Mesenchymal stem cell (in vitro differentiated cells and primary cell): ENCODE measurements around the gene KIF4B.
"Not testable (repeated sequence)": the region's sequence is repeated elsewhere in the genome, so short reads cannot be mapped to it uniquely, and the experiment has no call there.

Source experiments
- DNase-seq: peaks from one replicate; pipeline ENCODE4 v3.0.0-alpha.2; 2013
- H2AFZ ChIP-seq: one replicate; pipeline ENCODE4 v1.6.1; 2013; ENCODE audit warnings: low read depth, mild to moderate bottlenecking, control low read depth, inconsistent platforms, low read length, moderate library complexity
- H2AK5ac ChIP-seq: 2 replicates; pipeline ENCODE4 v1.6.1; 2013; ENCODE audit warnings: low read length, moderate library complexity, mild to moderate bottlenecking, inconsistent platforms; ENCODE audit not compliant: severe bottlenecking
- H2BK120ac ChIP-seq: one replicate; pipeline ENCODE4 v1.6.1; 2013; ENCODE audit warnings: low read depth, mild to moderate bottlenecking, inconsistent platforms, low read length, moderate library complexity
- H2BK12ac ChIP-seq, 2 experiments: one replicate each; pipeline ENCODE4 v1.6.1; 2013; ENCODE audit warnings: inconsistent platforms in 2 of 2, low read length in 2 of 2, mild to moderate bottlenecking in 2 of 2, moderate library complexity in 2 of 2, control low read depth in 1 of 2
- H2BK15ac ChIP-seq: one replicate; pipeline ENCODE4 v1.6.1; 2013; ENCODE audit warnings: mild to moderate bottlenecking, low read depth, inconsistent platforms; ENCODE audit not compliant: poor library complexity, severe bottlenecking
- H2BK5ac ChIP-seq: 2 replicates; pipeline ENCODE4 v1.6.1; 2013; ENCODE audit warnings: low read depth, mild to moderate bottlenecking, low read length, control low read depth, inconsistent platforms; ENCODE audit not compliant: poor library complexity, severe bottlenecking
- H3K14ac ChIP-seq, 2 experiments: one replicate each; pipeline ENCODE4 v1.6.1; 2013; ENCODE audit warnings: inconsistent platforms in 2 of 2, low read length in 2 of 2, control low read depth in 1 of 2, mild to moderate bottlenecking in 1 of 2, moderate library complexity in 1 of 2
- H3K18ac ChIP-seq, 2 experiments: one replicate each; pipeline ENCODE4 v1.6.1; 2013; ENCODE audit warnings: inconsistent platforms in 2 of 2, low read length in 2 of 2, control low read depth in 1 of 2, low read depth in 1 of 2, mild to moderate bottlenecking in 1 of 2
- H3K23ac ChIP-seq, 2 experiments: one replicate each; pipeline ENCODE4 v1.6.1; 2013; ENCODE audit warnings: inconsistent platforms in 2 of 2, low read length in 2 of 2, mild to moderate bottlenecking in 2 of 2, moderate library complexity in 2 of 2, control low read depth in 1 of 2
- H3K27ac ChIP-seq: 2 replicates; pipeline ENCODE4 v1.5.1; 2013; ENCODE audit warnings: mild to moderate bottlenecking, moderate library complexity, low read length, control low read depth, inconsistent platforms; ENCODE audit not compliant: poor library complexity, severe bottlenecking
- H3K27me3 ChIP-seq, 2 experiments: 2 replicates each; pipeline versions ENCODE4 v1.6.1 to v1.7.0; 2013; ENCODE audit warnings: low read length in 2 of 2, mild to moderate bottlenecking in 2 of 2, moderate library complexity in 2 of 2, control low read depth in 1 of 2, inconsistent platforms in 1 of 2; ENCODE audit not compliant: control insufficient read depth in 1 of 2, insufficient read depth in 1 of 2
- H3K36me3 ChIP-seq, 2 experiments: 2 replicates each; pipeline versions ENCODE4 v1.6.1 to v1.7.0; 2013; ENCODE audit warnings: low read length in 2 of 2, control low read depth in 1 of 2, inconsistent platforms in 1 of 2, low read depth in 1 of 2, mild to moderate bottlenecking in 1 of 2; ENCODE audit not compliant: insufficient read depth in 2 of 2, control insufficient read depth in 1 of 2
- H3K4ac ChIP-seq, 2 experiments: one replicate each; pipeline ENCODE4 v1.6.1; 2013; ENCODE audit warnings: inconsistent platforms in 2 of 2, low read length in 2 of 2, mild to moderate bottlenecking in 2 of 2, moderate library complexity in 2 of 2, control low read depth in 1 of 2, low read depth in 1 of 2
- H3K4me1 ChIP-seq: 2 replicates; pipeline ENCODE4 v1.6.1; 2013; ENCODE audit warnings: low read depth, low read length, control low read depth; ENCODE audit not compliant: control insufficient read depth, insufficient read depth
- H3K4me2 ChIP-seq: 2 replicates; pipeline ENCODE4 v1.6.1; 2013; ENCODE audit warnings: low read length, mild to moderate bottlenecking, inconsistent platforms; ENCODE audit not compliant: poor library complexity, severe bottlenecking
- H3K4me3 ChIP-seq, 2 experiments: 2 replicates each; pipeline versions ENCODE4 v1.5.1 to v1.7.0; 2013; ENCODE audit warnings: low read length in 2 of 2, mild to moderate bottlenecking in 2 of 2, control low read depth in 1 of 2, low read depth in 1 of 2; ENCODE audit not compliant: insufficient read depth in 1 of 2
- H3K79me1 ChIP-seq: replicated peaks from 2 replicates; pipeline ENCODE4 v1.6.1; 2013; ENCODE audit warnings: mild to moderate bottlenecking, control low read depth, low read length, inconsistent platforms; ENCODE audit not compliant: poor library complexity, severe bottlenecking
- H3K9ac ChIP-seq: 2 replicates; pipeline ENCODE4 v1.7.0; 2013; ENCODE audit warnings: mild to moderate bottlenecking, low read length, moderate library complexity
- H3K9me3 ChIP-seq: 2 replicates; pipeline ENCODE4 v1.7.0; 2013; ENCODE audit warnings: mild to moderate bottlenecking, low read length; ENCODE audit not compliant: control insufficient read depth
- H4K8ac ChIP-seq: one replicate; pipeline ENCODE4 v1.6.1; 2013; ENCODE audit warnings: inconsistent platforms, mild to moderate bottlenecking, low read length, moderate library complexity
- H4K91ac ChIP-seq: one replicate; pipeline ENCODE4 v1.6.1; 2013; ENCODE audit warnings: mild to moderate bottlenecking, low read length, inconsistent platforms
- WGBS: methylation state at CpG from one replicate; pipeline ENCODE4 v1.1.7; 2013; ENCODE audit warnings: mixed read lengths; 5-methylcytosine and 5-hydroxymethylcytosine counted together

The KIF4B gene

GRCh38 chr5:154976082-154976481, 37.5 kb upstream of the KIF4B start:
- not testable (repeated sequence) for H2BK120ac ChIP-seq, H2BK5ac ChIP-seq, H3K18ac ChIP-seq, H2BK12ac ChIP-seq, H3K4me1 ChIP-seq, H3K36me3 ChIP-seq, H3K4me3 ChIP-seq, DNase-seq, H3K14ac ChIP-seq, H3K9ac ChIP-seq, H3K23ac ChIP-seq, H3K4me2 ChIP-seq, H3K79me1 ChIP-seq, H2AFZ ChIP-seq, H3K4ac ChIP-seq, H4K8ac ChIP-seq, H4K91ac ChIP-seq, H2AK5ac ChIP-seq, H3K9me3 ChIP-seq, H2BK15ac ChIP-seq, H3K27ac ChIP-seq, H3K27me3 ChIP-seq
- 99% methylated on average over 9 of the region's 9 CpGs for WGBS

GRCh38 chr5:154977409-154977808, 36.1 kb upstream of the KIF4B start:
- no peaks in the 10 kb centered on the region for H3K79me1 ChIP-seq
- no peak overlapping the region for H3K18ac ChIP-seq
- no peak overlapping the region for H3K14ac ChIP-seq
- no peak overlapping the region for H3K4me2 ChIP-seq
- H3K4me3 ChIP-seq: no peak overlapping the region
- no peak overlapping the region for H3K23ac ChIP-seq
- H2BK15ac ChIP-seq: no peak overlapping the region
- no peak for DNase-seq
- H3K9ac ChIP-seq: no peak overlapping the region
- WGBS: no CpG with 5 or more reads among the region's 1 CpG
- no peaks in the 10 kb centered on the region for H3K4me1 ChIP-seq
- H4K91ac ChIP-seq: no peak overlapping the region
- H3K9me3 ChIP-seq: no peaks in the 10 kb centered on the region
- no peaks in the 10 kb centered on the region for H3K27me3 ChIP-seq
- no peak overlapping the region for H2AFZ ChIP-seq
- H2AK5ac ChIP-seq: no peak overlapping the region
- no peak overlapping the region for H2BK5ac ChIP-seq
- H2BK120ac ChIP-seq: no peak overlapping the region
- H3K36me3 ChIP-seq: peaks cover 4 to 9% of the 10 kb centered on the region in 2 experiments
- no peak overlapping the region for H3K27ac ChIP-seq
- no peak overlapping the region for H2BK12ac ChIP-seq
- H3K4ac ChIP-seq: no peak overlapping the region
- H4K8ac ChIP-seq: no peak overlapping the region

- not testable (repeated sequence) for H3K27me3 ChIP-seq, H3K4me2 ChIP-seq, H2BK120ac ChIP-seq, H3K4ac ChIP-seq, H2BK15ac ChIP-seq, H2AK5ac ChIP-seq, H3K36me3 ChIP-seq, H3K9me3 ChIP-seq, H2BK12ac ChIP-seq, H3K4me1 ChIP-seq, H3K79me1 ChIP-seq, H3K23ac ChIP-seq, H3K27ac ChIP-seq, H2BK5ac ChIP-seq, H4K8ac ChIP-seq, H3K14ac ChIP-seq, H2AFZ ChIP-seq, H4K91ac ChIP-seq, DNase-seq, H3K4me3 ChIP-seq, H3K9ac ChIP-seq, H3K18ac ChIP-seq
- WGBS: 100% methylated on average over 2 of the region's 2 CpGs
These were observed 35.3 kb upstream of the KIF4B start for GRCh38 chr5:154978294-154978693.

GRCh38 chr5:154984946-154985516, 28.5 kb upstream of the KIF4B start:
- Histone ChIP-seq H3K27me3 (peaks cover 0 to 6% of the 10 kb centered on the region in 2 experiments), H3K27ac (no peak overlapping the region), H2AFZ (no peak overlapping the region), H2BK12ac (no peak overlapping the region), H2BK15ac (no peak overlapping the region), H3K4ac (no peak overlapping the region), H2AK5ac (no peak overlapping the region), H2BK120ac (no peak overlapping the region), H3K9me3 (no peaks in the 10 kb centered on the region), H3K18ac (no peak overlapping the region), H3K4me3 (no peak overlapping the region), H3K14ac (no peak overlapping the region), H3K4me1 (no peaks in the 10 kb centered on the region), H3K4me2 (no peak overlapping the region), H3K9ac (no peak overlapping the region), H3K79me1 (no peaks in the 10 kb centered on the region), H4K8ac (no peak overlapping the region), H3K36me3 (no peaks in the 10 kb centered on the region), H4K91ac (no peak overlapping the region), H2BK5ac (no peak overlapping the region), H3K23ac (no peak overlapping the region)
- WGBS: 83% methylated on average over 7 of the region's 8 CpGs
- no peak for DNase-seq
